Activated T-helper 1 cell treated with anti-CD3 and anti-CD28 coated beads, Interleukin-12 subunit alpha, Interleukin-12 subunit beta, Interleukin-2, Interleukin-4 antibody, amounts not matched to agents 30 ng/mL and 10 ng/mL and 1 ng/mL, durations not matched to agents 14 hours and 24 hours and 36 hours (primary cell): ENCODE results near the gene SMAD3. TPM values are rescaled to one million over a fixed set of nuclear protein-coding genes. Genes with fewer than 3 reads are reported as not detected.
"Not testable (repeated sequence)": the region's sequence is repeated elsewhere in the genome, so short reads cannot be mapped to it uniquely, and the experiment has no call there.

Source experiments
- DNase-seq: peaks from one replicate; pipeline ENCODE4 v3.0.0; 2021; ENCODE audit warnings: low spot score
- H3K27ac Mint-ChIP-seq: one replicate; pipeline ENCODE4 v1.8.0; 2021; ENCODE audit warnings: mild to moderate bottlenecking, mixed read lengths
- H3K27me3 Mint-ChIP-seq: one replicate; pipeline ENCODE4 v1.8.0; 2022; ENCODE audit warnings: mild to moderate bottlenecking, moderate library complexity, mixed read lengths; ENCODE audit not compliant: insufficient read depth
- H3K36me3 Mint-ChIP-seq: one replicate; pipeline ENCODE4 v1.8.0; 2021; ENCODE audit warnings: low read depth, mixed read lengths
- H3K4me1 Mint-ChIP-seq: one replicate; pipeline ENCODE4 v1.8.0; 2021; ENCODE audit warnings: low read depth, mixed read lengths
- H3K4me3 Mint-ChIP-seq: one replicate; pipeline ENCODE4 v1.8.0; 2021; ENCODE audit warnings: mild to moderate bottlenecking, moderate library complexity, mixed read lengths
- H3K9me3 Mint-ChIP-seq: one replicate; pipeline ENCODE4 v1.8.0; 2021; ENCODE audit warnings: mixed read lengths
- intact Hi-C: fragments of 100-400 bp; cut with micrococcal nuclease; formaldehyde crosslinking; loops from one replicate; pipeline ENCODE4 v1.15.1; 2024
- total RNA-seq: library from RNA; stranded (reverse); gene quantifications from 2 replicates; pipeline ENCODE4 v1.2.3, GENCODE V29; 2022

The SMAD3 gene
- total RNA-seq, 1 donor from 2014 or later, result 80.4 TPM

DNA sequence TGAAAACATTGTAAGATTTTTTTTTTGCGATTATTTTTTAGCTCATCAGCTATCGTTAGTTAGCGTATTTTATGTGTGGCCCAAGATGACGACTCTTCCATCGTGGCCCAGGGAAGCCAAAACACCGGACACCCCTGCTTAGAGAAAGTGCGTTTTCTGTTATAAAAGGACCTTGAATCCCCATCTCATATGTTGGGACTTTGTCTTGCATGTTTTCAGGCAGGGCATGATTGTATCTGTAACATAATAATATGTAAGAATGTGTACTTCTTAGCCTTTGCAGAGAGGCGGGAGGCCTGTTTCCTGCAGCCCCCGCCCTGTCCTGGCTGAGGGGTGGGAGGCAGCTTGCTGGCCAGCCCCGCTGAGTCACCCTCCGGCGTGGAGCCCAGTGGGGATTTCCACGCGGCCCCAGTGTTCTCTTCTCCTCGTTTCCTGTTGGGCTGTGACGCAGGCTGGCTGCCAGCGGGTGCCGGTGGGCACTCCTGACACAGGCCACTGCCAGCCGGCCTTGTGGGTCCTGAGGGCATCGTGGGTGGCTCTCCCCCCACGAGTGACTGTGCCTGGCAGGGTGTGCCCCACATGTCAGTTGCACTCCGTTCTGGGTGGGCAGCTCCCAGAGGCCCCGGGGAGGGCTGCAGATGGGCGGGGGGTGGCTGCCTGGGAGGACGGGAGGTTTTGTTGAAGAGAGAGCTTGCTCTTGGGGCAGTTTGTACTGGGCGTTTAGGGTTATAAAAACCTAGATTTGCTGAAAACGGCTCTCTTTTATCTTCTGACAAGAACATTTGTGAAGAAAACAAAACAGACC, 55.6 kb downstream of the SMAD3 start:
- peak overlapping the region; percentile 97 for H3K27ac Mint-ChIP-seq
- peak overlapping the region; percentile 84 for H3K4me3 Mint-ChIP-seq
- DNase-seq, result peak; percentile 88
- H3K4me1 Mint-ChIP-seq, result peaks cover 95% of the 10 kb centered on the region
- peaks cover 4% of the 10 kb centered on the region for H3K9me3 Mint-ChIP-seq
- intact Hi-C loops, result loop anchor here (1.0 kb wide), 3 partner anchors 10 to 36 kb away; no protein-coding TSS in a partner anchor
- H3K27me3 Mint-ChIP-seq, result no peaks in the 10 kb centered on the region
- peaks cover 50% of the 10 kb centered on the region for H3K36me3 Mint-ChIP-seq

- H3K36me3 Mint-ChIP-seq, result peaks cover 47% of the 10 kb centered on the region
- peak overlapping the region; percentile 84 for H3K4me3 Mint-ChIP-seq
- H3K27me3 Mint-ChIP-seq, result no peaks in the 10 kb centered on the region
- intact Hi-C loops, result loop anchor here (1.0 kb wide), 4 partner anchors 9 to 37 kb away; no protein-coding TSS in a partner anchor
- peaks cover 95% of the 10 kb centered on the region for H3K4me1 Mint-ChIP-seq
- DNase-seq, result no peak
- H3K27ac Mint-ChIP-seq, result peak overlapping the region; percentile 97
- H3K9me3 Mint-ChIP-seq, result peaks cover 4% of the 10 kb centered on the region
Observed at GRCh38 chr15:67121644-67122605, 56.5 kb downstream of the SMAD3 start.

DNA sequence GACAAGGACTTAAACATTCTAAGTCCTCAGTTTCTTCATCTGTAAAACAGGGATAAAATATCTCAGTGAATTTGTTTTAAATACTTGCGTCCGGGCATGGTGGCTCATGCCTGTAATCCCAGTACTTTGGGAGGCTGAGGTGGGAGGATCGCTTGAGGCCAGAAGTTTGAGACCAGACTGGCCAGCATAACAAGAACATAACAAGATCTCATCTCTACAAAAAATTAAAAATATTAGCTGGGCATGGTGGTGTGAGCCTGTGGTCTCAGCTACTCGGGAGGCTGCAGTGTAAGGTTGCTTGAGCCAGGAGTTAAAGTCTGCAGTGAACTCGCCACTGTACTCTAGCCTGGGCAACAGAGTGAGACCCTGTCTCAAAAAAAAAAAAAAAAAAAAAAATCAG, 57.4 kb downstream of the SMAD3 start:
- Mint-ChIP-seq H3K27ac (peak overlapping the region; percentile 97), H3K4me1 (peaks cover 95% of the 10 kb centered on the region), H3K36me3 (peaks cover 50% of the 10 kb centered on the region)
- not testable (repeated sequence) for H3K27me3 Mint-ChIP-seq, H3K9me3 Mint-ChIP-seq, H3K4me3 Mint-ChIP-seq, DNase-seq
- intact Hi-C loops, result loop anchor here (1.0 kb wide), 1 partner anchor 11 kb away; no protein-coding TSS in a partner anchor

DNA sequence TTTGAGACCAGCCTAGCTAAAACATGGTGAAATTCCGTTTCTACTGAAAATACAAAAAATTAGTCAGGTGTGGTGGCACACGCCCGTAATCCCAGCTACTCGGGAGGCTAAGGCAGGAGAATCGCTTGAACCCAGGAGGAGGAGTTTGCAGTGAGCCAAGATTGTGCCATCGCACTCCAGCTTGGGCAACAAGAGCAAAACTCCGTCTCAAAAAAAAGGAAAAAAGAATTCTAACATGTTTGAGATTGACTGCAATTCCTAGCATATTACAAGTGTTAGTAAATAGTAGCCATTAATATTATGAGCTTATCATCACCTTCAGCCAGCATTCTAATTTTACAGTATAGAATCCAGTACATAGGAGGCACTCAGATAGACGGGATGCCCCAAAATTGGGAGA, 57.9 kb downstream of the SMAD3 start:
- DNase-seq, H3K27me3 Mint-ChIP-seq, H3K4me3 Mint-ChIP-seq, H3K9me3 Mint-ChIP-seq, intact Hi-C loops, H3K27ac Mint-ChIP-seq: not testable (repeated sequence)
- Mint-ChIP-seq H3K4me1 (peaks cover 95% of the 10 kb centered on the region), H3K36me3 (peaks cover 51% of the 10 kb centered on the region)

DNA sequence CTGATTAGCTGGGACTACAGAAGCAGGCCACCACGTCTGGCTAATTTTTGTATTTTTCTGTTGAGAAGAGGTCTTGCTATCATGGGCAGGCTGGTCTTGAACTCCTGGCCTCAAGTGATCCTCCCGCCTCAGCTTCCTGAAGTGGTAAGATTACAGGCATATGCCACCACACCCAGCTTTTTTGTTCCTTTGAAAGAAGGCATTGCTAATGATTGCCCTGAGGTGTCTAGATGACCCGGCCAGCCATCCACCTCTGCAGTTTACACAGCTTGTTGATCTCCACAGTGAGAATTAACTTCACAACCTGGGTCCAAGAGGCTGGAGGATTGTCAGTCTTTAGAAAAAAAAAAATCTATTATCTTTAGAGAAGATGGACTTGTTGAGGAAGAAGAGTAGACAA, 58.7 kb downstream of the SMAD3 start:
- Mint-ChIP-seq H3K4me3 (no peak overlapping the region), H3K27ac (peak overlapping the region; percentile 83), H3K27me3 (no peaks in the 10 kb centered on the region), H3K36me3 (peaks cover 45% of the 10 kb centered on the region), H3K4me1 (peaks cover 92% of the 10 kb centered on the region), H3K9me3 (peaks cover under 1% of the 10 kb centered on the region)
- no peak for DNase-seq
- intact Hi-C loops, result no loop called here

DNA sequence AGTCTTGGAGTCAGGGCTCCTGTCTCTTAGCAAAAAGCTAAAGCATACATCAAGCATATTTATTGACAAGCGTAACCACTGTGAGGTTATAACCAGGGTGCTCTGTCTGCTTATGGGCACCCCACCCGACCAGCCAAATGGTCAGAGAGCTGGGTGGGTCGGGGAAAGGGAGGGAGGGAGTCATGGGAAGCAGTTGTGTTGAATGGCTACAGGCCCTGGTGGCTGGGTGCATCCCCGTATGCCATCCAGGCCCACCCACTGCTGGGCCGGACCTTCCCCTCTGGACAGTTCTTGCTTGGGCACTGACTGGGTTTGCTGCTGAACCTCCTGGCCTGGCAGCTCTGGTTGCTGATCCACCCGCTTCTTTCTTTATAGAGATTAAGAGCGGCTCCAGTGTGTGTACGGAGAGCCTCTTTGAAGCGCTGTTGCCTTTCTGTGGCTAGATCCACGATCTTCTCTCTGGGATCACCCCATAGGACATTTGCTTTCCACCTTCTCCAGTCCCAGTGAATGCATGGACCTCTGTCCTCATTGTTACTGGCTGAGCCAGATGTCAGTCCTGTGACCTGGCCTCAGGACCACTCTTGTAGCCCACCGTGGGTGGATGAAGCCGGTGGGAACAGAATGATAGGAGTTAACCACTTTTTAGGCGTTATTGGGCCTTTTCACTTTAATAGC, 59.6 kb downstream of the SMAD3 start:
- intact Hi-C loops, result no loop called here
- peaks cover 40% of the 10 kb centered on the region for H3K36me3 Mint-ChIP-seq
- H3K9me3 Mint-ChIP-seq, result no peaks in the 10 kb centered on the region
- peaks cover 92% of the 10 kb centered on the region for H3K4me1 Mint-ChIP-seq
- no peak for DNase-seq
- no peaks in the 10 kb centered on the region for H3K27me3 Mint-ChIP-seq
- H3K27ac Mint-ChIP-seq, result peak overlapping the region; percentile 83
- no peak overlapping the region for H3K4me3 Mint-ChIP-seq

GRCh38 chr15:67125589-67126502, 60.4 kb downstream of the SMAD3 start:
- Mint-ChIP-seq H3K36me3 (peaks cover 38% of the 10 kb centered on the region), H3K4me3 (no peak overlapping the region), H3K27me3 (no peaks in the 10 kb centered on the region), H3K27ac (peak overlapping the region; percentile 81), H3K9me3 (no peaks in the 10 kb centered on the region), H3K4me1 (peaks cover 92% of the 10 kb centered on the region)
- intact Hi-C loops, result no loop called here
- no peak for DNase-seq

GRCh38 chr15:67126551-67127330, 61.3 kb downstream of the SMAD3 start:
- intact Hi-C loops, result no loop called here
- H3K4me3 Mint-ChIP-seq, result peak overlapping the region; percentile 2
- H3K27ac Mint-ChIP-seq, result peak overlapping the region; percentile 67
- peaks cover 92% of the 10 kb centered on the region for H3K4me1 Mint-ChIP-seq
- no peaks in the 10 kb centered on the region for H3K27me3 Mint-ChIP-seq
- DNase-seq, result no peak
- H3K36me3 Mint-ChIP-seq, result peaks cover 35% of the 10 kb centered on the region
- H3K9me3 Mint-ChIP-seq, result no peaks in the 10 kb centered on the region

DNA sequence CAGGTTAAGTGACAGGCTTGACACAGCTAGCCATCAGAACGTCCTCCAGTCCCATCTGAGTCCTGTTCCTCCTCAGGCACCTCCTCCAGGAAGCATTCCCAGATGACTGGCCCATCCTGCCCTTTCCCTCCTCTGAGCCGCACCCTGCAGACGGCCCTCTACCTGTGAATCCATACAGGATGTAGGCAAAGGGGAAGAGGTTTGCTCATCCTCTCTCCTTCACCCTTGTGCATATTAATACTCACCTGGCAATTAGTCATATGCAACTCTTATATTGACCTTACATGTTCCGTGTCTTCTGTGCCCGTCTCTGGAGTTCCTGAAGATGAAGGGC, 61.9 kb downstream of the SMAD3 start:
- no peaks in the 10 kb centered on the region for H3K9me3 Mint-ChIP-seq
- no peak for DNase-seq
- intact Hi-C loops, result no loop called here
- peak overlapping the region; percentile 51 for H3K27ac Mint-ChIP-seq
- no peaks in the 10 kb centered on the region for H3K27me3 Mint-ChIP-seq
- peaks cover 92% of the 10 kb centered on the region for H3K4me1 Mint-ChIP-seq
- H3K36me3 Mint-ChIP-seq, result peaks cover 35% of the 10 kb centered on the region
- peak overlapping the region; percentile 2 for H3K4me3 Mint-ChIP-seq

DNA sequence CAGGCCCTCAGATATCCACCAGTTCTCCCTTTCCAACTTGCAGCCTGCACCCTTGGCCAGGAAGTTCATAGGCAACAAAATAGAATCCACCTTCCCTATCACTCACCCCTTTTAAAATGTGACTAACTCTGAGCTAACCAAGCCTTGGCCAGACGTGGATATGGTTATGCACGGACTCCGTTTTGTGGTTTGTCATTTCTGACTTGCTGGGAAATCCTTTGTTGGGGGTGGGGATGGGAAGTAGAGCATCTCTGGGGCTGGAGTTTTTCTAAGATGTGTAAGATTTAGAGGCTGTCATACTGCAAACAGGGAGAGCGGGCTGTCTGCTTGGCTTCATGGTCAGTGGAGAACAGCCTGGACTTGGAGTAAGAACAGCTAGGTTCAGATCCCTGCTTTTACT, 62.6 kb downstream of the SMAD3 start:
- H3K27me3 Mint-ChIP-seq, result no peaks in the 10 kb centered on the region
- H3K36me3 Mint-ChIP-seq, result peaks cover 40% of the 10 kb centered on the region
- H3K27ac Mint-ChIP-seq, result peak overlapping the region; percentile 51
- peak; percentile 16 for DNase-seq
- H3K4me3 Mint-ChIP-seq, result peak overlapping the region; percentile 2
- H3K9me3 Mint-ChIP-seq, result no peaks in the 10 kb centered on the region
- intact Hi-C loops, result no loop called here
- H3K4me1 Mint-ChIP-seq, result peaks cover 93% of the 10 kb centered on the region

- Mint-ChIP-seq H3K4me3 (no peak overlapping the region), H3K27ac (peak overlapping the region; percentile 86), H3K4me1 (peaks cover 97% of the 10 kb centered on the region), H3K9me3 (no peaks in the 10 kb centered on the region), H3K36me3 (peaks cover 38% of the 10 kb centered on the region), H3K27me3 (no peaks in the 10 kb centered on the region)
- intact Hi-C loops, result loop anchor here (2.0 to 5.0 kb wide), 3 partner anchors 17 to 111 kb away; partner anchors contain the start of gene SMAD3
- DNase-seq, result no peak
Observed at GRCh38 chr15:67130166-67130565, 64.8 kb downstream of the SMAD3 start.
